ENCODE measurements around the gene MATN1.
A peak's percentile ranks its signal among the peaks of the same experiment; 100 is the strongest.

MATN1 gene

GRCh38 chr1:30715216-30715615 is 8.2 kb downstream of the MATN1 start:
- DNase-seq = no peak

GRCh38 chr1:30714536-30715090 is 8.8 kb downstream of the MATN1 start:
- no peak for DNase-seq

- no peak for DNase-seq
Measured at GRCh38 chr1:30714025-30714424, 9.4 kb downstream of the MATN1 start.

GRCh38 chr1:30713311-30713710 is 10.1 kb downstream of the MATN1 start:
- no peak for DNase-seq

- no peak for DNase-seq
Measured at GRCh38 chr1:30712583-30712982, 10.8 kb downstream of the MATN1 start.

GRCh38 chr1:30710407-30710806 is 13.0 kb downstream of the MATN1 start:
- no peak for DNase-seq

- no peak for DNase-seq
Measured at GRCh38 chr1:30708361-30708728, 15.0 kb downstream of the MATN1 start.

- DNase-seq = peak; percentile 84
Measured at GRCh38 chr1:30707412-30708360, 15.7 kb downstream of the MATN1 start.

- DNase-seq = peak; percentile 31
Measured at GRCh38 chr1:30706528-30706927, 16.9 kb downstream of the MATN1 start.

GRCh38 chr1:30705698-30706097 is 17.7 kb downstream of the MATN1 start:
- DNase-seq = no peak

GRCh38 chr1:30704765-30705509 is 18.4 kb downstream of the MATN1 start:
- no peak for DNase-seq

- no peak for DNase-seq
Measured at GRCh38 chr1:30704271-30704670, 19.1 kb downstream of the MATN1 start.

GRCh38 chr1:30702823-30703222 is 20.6 kb downstream of the MATN1 start:
- DNase-seq = no peak

GRCh38 chr1:30701258-30701633 is 22.1 kb downstream of the MATN1 start:
- DNase-seq = no peak

GRCh38 chr1:30700528-30701257 is 22.7 kb downstream of the MATN1 start:
- DNase-seq = no peak

- no peak for DNase-seq
Measured at GRCh38 chr1:30699762-30700161, 23.6 kb downstream of the MATN1 start.

- DNase-seq = no peak
Measured at GRCh38 chr1:30698401-30698981, 24.9 kb downstream of the MATN1 start.

- DNase-seq = no peak
Measured at GRCh38 chr1:30697571-30698376, 25.6 kb downstream of the MATN1 start.

- no peak for DNase-seq
Measured at GRCh38 chr1:30696831-30697230, 26.6 kb downstream of the MATN1 start.

- no peak for DNase-seq
Measured at GRCh38 chr1:30695439-30695841, 27.9 kb downstream of the MATN1 start.

GRCh38 chr1:30694280-30695175 is 28.9 kb downstream of the MATN1 start:
- no peak for DNase-seq

All from NCI-H1105 treated with DMSO at 0.1 percent for 48 hours (cell line).